Measurements from ENCODE around the gene DDIT3. TPM values are rescaled to one million over a fixed set of nuclear protein-coding genes. Genes with fewer than 3 reads are reported as not detected.

DDIT3 gene
- total RNA-seq, 1 donor from 2014 or later = 19.1 TPM

DNA sequence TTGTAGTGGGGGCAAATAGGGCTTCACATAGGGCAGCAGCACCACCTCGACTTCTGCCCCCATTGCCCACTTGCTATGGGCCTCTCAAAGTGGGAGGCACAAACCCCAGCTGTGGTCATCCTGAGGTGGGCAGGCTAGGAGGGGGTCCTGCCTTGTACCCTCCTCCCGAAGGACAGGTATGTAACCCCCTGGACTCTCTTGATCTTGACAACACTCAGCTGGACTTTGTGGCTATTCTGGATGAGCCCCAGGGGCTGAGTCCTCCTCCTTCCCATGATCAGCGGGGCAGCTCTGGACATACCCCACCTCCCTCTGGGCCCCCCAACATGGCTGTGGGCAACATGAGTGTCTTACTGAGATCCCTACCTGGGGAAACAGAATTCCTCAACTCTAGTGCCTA, 48.7 kb downstream of the DDIT3 start:
- no peak for DNase-seq (ENCODE audit: extremely low read depth, low read depth, low spot score)

GRCh38 chr12:57470970-57471656, 49.2 kb downstream of the DDIT3 start:
- no peak for DNase-seq (ENCODE audit: extremely low read depth, low read depth, low spot score)

- DNase-seq (ENCODE audit: extremely low read depth, low read depth, low spot score) = no peak
Measured at GRCh38 chr12:57470286-57470969, 49.9 kb downstream of the DDIT3 start.

DNA sequence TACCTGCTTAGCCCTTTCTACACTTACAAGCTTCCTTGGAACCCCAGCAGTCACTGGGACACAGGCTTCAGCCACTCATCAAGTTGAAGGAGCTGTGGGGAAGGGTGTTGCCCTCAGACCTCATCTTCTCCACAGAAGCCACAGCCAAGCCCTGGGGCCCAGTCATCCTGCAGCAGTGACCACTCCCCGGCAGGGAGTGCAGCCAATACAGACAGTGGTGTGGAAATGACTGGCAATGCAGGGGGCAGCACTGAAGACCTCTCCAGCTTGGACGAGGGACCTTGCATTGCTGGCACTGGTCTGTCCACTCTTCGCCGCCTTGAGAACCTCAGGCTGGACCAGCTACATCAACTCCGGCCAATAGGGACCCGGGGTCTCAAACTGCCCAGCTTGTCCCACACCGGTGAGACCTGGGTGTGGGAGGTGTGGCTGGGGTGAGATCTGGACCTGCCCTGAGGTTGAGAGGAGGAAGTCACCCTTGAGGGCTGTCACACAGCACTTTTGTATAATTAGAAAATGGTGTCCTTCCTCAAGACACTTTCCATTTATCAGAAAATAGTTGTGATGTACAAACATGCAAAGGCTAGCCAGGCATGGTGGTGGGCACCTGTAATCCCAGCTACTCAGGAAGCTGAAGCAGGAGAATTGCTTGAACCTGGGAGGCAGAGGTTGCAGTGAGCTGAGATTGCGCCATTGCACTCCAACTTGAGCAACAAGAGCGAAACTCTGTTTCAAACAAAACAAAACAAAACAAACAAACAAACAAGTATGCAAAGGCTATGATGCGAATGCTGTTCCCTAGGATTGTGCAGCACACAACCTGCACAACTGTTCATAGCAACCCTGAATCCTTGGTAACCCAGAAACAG, 50.8 kb downstream of the DDIT3 start:
- no peak for DNase-seq (ENCODE audit: extremely low read depth, low read depth, low spot score)

DNA sequence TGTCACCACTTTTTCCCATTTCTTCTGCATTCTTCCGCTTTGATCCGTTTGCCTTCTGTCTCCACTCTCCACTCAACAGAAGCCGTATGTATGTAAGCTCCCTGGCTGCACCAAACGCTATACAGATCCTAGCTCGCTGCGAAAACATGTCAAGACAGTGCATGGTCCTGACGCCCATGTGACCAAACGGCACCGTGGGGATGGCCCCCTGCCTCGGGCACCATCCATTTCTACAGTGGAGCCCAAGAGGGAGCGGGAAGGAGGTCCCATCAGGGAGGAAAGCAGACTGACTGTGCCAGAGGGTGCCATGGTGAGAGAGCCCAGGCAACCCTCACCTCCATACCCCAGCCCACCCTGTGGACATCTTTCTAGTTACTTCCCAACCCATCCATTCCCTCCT, 52.4 kb downstream of the DDIT3 start:
- DNase-seq (ENCODE audit: extremely low read depth, low read depth, low spot score) = no peak

- DNase-seq (ENCODE audit: extremely low read depth, low read depth, low spot score) = no peak
Measured at GRCh38 chr12:57467212-57467874, 53.0 kb downstream of the DDIT3 start.

Other genes starting within 250 kb of the DDIT3 start
- 18.6 and 19.7 TPM in 2 replicates for gene R3HDM2, start 89.5 kb downstream of the DDIT3 start, total RNA-seq
- not detected in 2 replicates for gene INHBC, start 85.7 kb downstream of the DDIT3 start, total RNA-seq
- not detected in 2 replicates for gene INHBE, start 65.2 kb downstream of the DDIT3 start, total RNA-seq
- 0.12 and 0.19 TPM in 2 replicates for gene GLI1, start 60.7 kb downstream of the DDIT3 start, total RNA-seq
- 0.18 and 0.24 TPM in 2 replicates for gene ARHGAP9, start 40.6 kb downstream of the DDIT3 start, total RNA-seq
- 83.9 and 199 TPM in 2 replicates for gene MARS1, start 32.4 kb downstream of the DDIT3 start, total RNA-seq
- gene MBD6, start 2.3 kb upstream of the DDIT3 start, total RNA-seq = 28.4 and 31.7 TPM in 2 replicates
- 227 and 287 TPM in 2 replicates for gene DCTN2, start 26.7 kb upstream of the DDIT3 start, total RNA-seq
- gene KIF5A, start 29.5 kb upstream of the DDIT3 start, total RNA-seq = 0.06 and 0.10 TPM in 2 replicates
- 7.3 and 9.9 TPM in 2 replicates for gene PIP4K2C, start 70.7 kb upstream of the DDIT3 start, total RNA-seq
- 4.2 and 4.8 TPM in 2 replicates for gene DTX3, start 84.3 kb upstream of the DDIT3 start, total RNA-seq
- gene ARHGEF25, start 90.9 kb upstream of the DDIT3 start, total RNA-seq = 1.4 and 2.0 TPM in 2 replicates
- 1.1 and 2.9 TPM in 2 replicates for gene B4GALNT1, start 112.7 kb upstream of the DDIT3 start, total RNA-seq
- gene OS9, start 173.6 kb upstream of the DDIT3 start, total RNA-seq = 241 and 260 TPM in 2 replicates
- 0.47 TPM in 1 of 2 replicates, not detected in the other for gene AGAP2, start 218.2 kb upstream of the DDIT3 start, total RNA-seq
- 38.0 and 57.3 TPM in 2 replicates for gene TSPAN31, start 224.5 kb upstream of the DDIT3 start, total RNA-seq
- 160 and 197 TPM in 2 replicates for gene CDK4, start 231.8 kb upstream of the DDIT3 start, total RNA-seq
- gene MARCHF9, start 234.6 kb upstream of the DDIT3 start, total RNA-seq = 6.9 and 8.6 TPM in 2 replicates
- 0.15 and 1.1 TPM in 2 replicates for gene CYP27B1, start 246.6 kb upstream of the DDIT3 start, total RNA-seq